Measurements from ENCODE around the gene SLC66A2. TPM values are rescaled to one million over a fixed set of nuclear protein-coding genes. Genes with fewer than 3 reads are reported as not detected.

Gene SLC66A2
- total RNA-seq, 4 donors from 2014 or later: 65.6 to 112 (median 75.3) TPM

GRCh38 chr18:79945118-79946042 lies 6.1 kb downstream of the SLC66A2 start:
- no peak overlapping the region for H3K4me3 ChIP-seq (ENCODE audit: low read depth, poor library complexity, severe bottlenecking)
- WGBS, 2 donors: 76 to 80% methylated on average over 16 to 17 of the region's 17 CpGs
- DNase-seq (ENCODE audit: low spot score in 2 of 2): peak in 1 of 2 donors; percentile 75
- TF ChIP-seq POLR2A (IDR thresholded peaks at IDR 0.05) (no peak), CTCF (IDR thresholded peaks at IDR 0.05) (no peak)
- intact Hi-C loops (cut with DNase I; ENCODE audit: low total_unique reads): no loop called here

- peak in 1 of 2 donors; percentile 39 for DNase-seq (ENCODE audit: low spot score in 2 of 2)
- 66 to 71% methylated on average over 3 of the region's 3 CpGs for WGBS, 2 donors
- H3K4me3 ChIP-seq (ENCODE audit: low read depth, poor library complexity, severe bottlenecking): no peak overlapping the region
- TF ChIP-seq POLR2A (IDR thresholded peaks at IDR 0.05): no peak
- TF ChIP-seq CTCF (IDR thresholded peaks at IDR 0.05): no peak
- intact Hi-C loops (cut with DNase I; ENCODE audit: low total_unique reads): no loop called here
These were observed 6.7 kb downstream of the SLC66A2 start for GRCh38 chr18:79944746-79945117.

- 55 to 58% methylated on average over 9 to 10 of the region's 11 CpGs for WGBS, 2 donors
- intact Hi-C loops (cut with DNase I; ENCODE audit: low total_unique reads): no loop called here
- no peak overlapping the region for H3K4me3 ChIP-seq (ENCODE audit: low read depth, poor library complexity, severe bottlenecking)
- TF ChIP-seq POLR2A (IDR thresholded peaks at IDR 0.05): no peak
- TF ChIP-seq CTCF (IDR thresholded peaks at IDR 0.05): no peak
- peak in 1 of 2 donors; percentile 81 for DNase-seq (ENCODE audit: low spot score in 2 of 2)
These were observed 7.2 kb downstream of the SLC66A2 start for GRCh38 chr18:79944126-79944731.

- intact Hi-C loops (cut with DNase I; ENCODE audit: low total_unique reads): no loop called here
- TF ChIP-seq CTCF (IDR thresholded peaks at IDR 0.05): no peak
- TF ChIP-seq POLR2A (IDR thresholded peaks at IDR 0.05): no peak
- peak in 1 of 2 donors; percentile 81 for DNase-seq (ENCODE audit: low spot score in 2 of 2)
- WGBS, 2 donors: 90 to 94% methylated on average over 20 of the region's 20 CpGs
- no peak overlapping the region for H3K4me3 ChIP-seq (ENCODE audit: low read depth, poor library complexity, severe bottlenecking)
These were observed 7.8 kb downstream of the SLC66A2 start for GRCh38 chr18:79943608-79944125.

- intact Hi-C loops (cut with DNase I; ENCODE audit: low total_unique reads): no loop called here
- TF ChIP-seq CTCF (IDR thresholded peaks at IDR 0.05) (no peak), POLR2A (IDR thresholded peaks at IDR 0.05) (no peak)
- H3K4me3 ChIP-seq (ENCODE audit: low read depth, poor library complexity, severe bottlenecking): no peak overlapping the region
- DNase-seq (ENCODE audit: low spot score in 2 of 2): peak in 1 of 2 donors; percentile 74
- 80 to 84% methylated on average over 31 of the region's 31 CpGs for WGBS, 2 donors
These were observed 8.5 kb downstream of the SLC66A2 start for GRCh38 chr18:79942786-79943607.

Data from lower leg skin (tissue), 4 donors.